HS-5 (cell line): ENCODE data around the gene FGD2.

Experiments
- DNase-seq: peaks from one replicate; pipeline ENCODE4 v3.0.0-alpha.2; 2012; ENCODE audit warnings: low read depth

The FGD2 gene, protein sequence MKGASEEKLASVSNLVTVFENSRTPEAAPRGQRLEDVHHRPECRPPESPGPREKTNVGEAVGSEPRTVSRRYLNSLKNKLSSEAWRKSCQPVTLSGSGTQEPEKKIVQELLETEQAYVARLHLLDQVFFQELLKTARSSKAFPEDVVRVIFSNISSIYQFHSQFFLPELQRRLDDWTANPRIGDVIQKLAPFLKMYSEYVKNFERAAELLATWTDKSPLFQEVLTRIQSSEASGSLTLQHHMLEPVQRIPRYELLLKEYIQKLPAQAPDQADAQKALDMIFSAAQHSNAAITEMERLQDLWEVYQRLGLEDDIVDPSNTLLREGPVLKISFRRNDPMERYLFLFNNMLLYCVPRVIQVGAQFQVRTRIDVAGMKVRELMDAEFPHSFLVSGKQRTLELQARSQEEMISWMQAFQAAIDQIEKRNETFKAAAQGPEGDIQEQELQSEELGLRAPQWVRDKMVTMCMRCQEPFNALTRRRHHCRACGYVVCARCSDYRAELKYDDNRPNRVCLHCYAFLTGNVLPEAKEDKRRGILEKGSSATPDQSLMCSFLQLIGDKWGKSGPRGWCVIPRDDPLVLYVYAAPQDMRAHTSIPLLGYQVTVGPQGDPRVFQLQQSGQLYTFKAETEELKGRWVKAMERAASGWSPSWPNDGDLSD

DNA sequence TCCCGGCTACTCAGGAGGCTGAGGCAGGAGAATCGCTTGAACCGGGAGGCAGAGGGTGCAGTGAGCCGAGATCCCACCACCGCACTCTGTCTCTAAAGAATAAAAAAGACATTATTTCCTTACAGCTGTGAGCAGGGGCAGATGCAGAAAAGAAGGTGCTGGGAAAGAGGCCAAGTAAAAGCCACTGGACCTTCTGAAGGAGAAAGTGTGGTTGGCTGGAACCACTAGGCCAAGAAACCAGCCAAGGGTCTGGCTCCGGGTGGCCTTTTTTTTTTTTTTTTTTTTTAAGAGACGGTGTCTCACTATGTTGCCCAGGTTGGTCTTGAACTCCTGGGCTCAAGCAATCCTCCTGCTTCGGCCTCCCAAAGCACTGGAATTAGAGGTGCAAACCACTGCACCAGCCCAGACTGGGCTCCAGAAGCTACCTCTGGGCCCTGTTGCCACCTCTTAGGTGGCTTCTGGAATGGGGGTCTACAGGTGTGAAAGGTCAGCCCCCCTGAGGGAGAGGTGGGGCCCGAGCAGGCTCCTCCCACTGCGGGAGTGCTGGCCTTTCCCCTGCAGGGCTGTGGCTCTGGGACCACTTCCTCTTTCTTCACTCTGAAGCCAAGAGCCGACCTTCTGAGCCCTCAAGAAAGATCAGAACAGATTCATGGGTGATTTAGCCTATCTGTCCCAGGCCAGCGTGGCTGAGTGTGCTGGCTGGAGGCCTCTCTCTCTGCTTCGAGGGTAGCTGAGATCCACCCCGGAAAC lies at the start of gene FGD2:
Gene FGD2, plus strand, starts transcription at position 595 of the 750 bp plus-strand sequence. CDS start 163 bp downstream, outside the sequence.
- no peak for DNase-seq

- DNase-seq, result no peak
Measured at GRCh38 chr6:36955671-36956445, 49.6 kb upstream of the FGD2 start.

DNA sequence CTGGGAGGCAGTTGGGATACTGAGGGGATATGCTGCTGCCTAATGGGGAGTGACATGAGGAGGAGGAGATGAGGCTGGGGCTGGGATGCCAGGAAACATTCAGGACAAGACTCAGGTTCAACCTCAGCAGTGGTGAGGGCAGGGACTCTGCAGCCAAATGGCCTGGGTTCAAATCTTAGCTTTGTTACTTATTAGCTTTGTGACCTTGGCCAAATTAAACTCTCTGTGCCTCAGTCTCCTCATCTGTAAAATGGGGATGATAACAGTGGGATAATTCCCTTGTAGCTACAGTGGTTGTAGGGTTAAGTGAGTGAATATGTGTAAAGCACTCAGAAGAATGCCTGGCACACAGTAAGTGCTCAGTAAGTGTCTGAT lies 49.0 kb upstream of the FGD2 start:
- no peak for DNase-seq

GRCh38 chr6:36957773-36958271 lies 47.6 kb upstream of the FGD2 start:
- no peak for DNase-seq

DNA sequence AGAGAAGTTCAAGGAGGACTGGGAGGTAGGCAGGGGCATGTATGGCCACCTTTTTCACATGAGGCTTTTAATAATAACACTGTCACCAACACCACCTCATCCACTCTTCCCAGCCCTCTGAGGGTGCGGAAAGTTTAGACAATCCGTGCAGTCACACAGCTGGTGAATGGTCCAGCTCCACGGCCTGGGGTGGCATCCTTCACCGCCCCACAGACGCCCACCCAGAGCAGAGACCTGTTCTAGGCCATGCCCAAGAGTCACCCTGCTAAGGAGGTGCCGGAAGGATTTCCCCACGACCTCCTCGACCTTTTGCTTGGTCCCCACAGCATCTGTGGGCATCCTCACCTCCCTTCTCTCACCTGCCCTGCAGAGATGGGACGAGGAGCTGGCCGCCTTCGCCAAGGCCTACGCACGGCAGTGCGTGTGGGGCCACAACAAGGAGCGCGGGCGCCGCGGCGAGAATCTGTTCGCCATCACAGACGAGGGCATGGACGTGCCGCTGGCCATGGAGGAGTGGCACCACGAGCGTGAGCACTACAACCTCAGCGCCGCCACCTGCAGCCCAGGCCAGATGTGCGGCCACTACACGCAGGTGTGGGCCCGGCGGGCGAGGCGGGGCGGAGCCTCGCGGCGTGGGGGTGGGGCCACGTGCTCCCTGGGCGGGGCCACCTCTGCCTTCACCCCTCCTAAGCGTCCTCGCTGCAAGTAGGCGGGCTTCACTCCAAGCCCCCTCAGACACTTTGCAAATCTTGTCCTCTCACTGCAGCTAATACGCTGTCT lies 46.5 kb upstream of the FGD2 start:
- no peak for DNase-seq

DNA sequence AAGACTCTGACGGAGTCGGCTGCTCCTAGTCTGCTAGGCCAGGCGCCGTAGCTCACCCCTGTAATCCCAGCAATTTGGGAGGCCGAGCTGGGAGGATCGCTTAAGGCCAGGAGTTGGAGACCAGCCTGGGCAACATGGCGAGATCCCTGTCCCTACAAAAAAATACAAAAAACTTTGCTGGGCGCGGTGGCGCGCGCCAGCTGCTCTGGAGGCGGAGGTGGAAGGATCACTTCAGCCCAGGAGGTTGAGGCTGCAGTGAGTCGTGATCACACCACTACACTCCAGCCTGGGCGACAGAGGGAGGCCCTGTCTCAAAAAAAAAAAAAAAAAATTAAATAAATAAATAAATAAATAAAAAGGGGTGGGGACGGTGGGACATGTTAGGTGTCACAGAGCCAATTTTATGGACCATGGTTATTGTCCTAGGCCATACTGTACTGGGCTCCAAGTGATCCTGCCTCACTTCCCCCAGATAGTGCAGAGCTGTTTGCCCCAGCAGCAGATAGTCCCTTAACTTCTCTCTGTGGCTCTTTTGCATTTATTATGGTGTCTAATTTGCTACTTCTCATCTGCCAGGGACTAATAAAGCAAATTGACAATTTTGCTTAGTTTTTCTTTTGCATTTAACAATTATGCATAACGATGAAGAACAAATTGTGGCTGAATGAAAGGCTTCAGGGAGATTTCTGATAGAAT lies 45.8 kb upstream of the FGD2 start:
- no peak for DNase-seq

- DNase-seq, result no peak
Measured at GRCh38 chr6:36961441-36962435, 43.7 kb upstream of the FGD2 start.

- no peak for DNase-seq
Measured at GRCh38 chr6:36962874-36963273, 42.6 kb upstream of the FGD2 start.

DNA sequence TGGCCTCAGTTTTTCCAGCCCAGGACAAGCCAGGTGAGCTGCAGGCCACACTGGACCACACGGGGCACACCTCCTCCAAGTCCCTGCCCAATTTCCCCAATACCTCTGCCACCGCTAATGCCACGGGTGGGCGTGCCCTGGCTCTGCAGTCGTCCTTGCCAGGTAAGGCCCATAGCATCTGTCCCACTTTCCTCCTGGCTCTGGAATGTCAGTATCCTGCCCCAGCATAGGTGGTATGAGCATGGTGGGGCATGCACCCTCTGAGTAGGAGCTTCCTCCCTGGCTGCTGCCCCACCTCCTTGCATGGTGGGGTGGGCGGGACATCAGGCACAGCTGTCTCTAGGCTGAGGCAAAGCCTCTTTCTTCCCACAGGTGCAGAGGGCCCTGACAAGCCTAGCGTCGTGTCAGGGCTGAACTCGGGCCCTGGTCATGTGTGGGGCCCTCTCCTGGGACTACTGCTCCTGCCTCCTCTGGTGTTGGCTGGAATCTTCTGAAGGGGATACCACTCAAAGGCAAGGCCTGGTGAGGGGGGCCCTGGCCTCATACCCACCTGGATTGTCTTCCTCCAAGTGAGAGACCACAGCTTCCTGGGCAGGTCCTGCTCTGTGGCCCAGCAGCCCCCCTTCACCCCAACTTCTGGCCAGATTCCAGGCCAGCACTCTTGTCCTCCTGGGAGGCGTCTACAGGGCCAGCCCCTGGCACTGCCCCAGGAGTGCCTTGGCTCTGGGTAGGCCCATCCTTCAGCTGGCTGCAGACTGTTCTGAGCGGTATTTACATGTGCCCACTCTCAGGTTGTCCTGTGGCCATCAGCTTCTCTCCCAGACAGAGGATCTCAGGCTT lies 41.8 kb upstream of the FGD2 start:
- no peak for DNase-seq

GRCh38 chr6:36964349-36964748 lies 41.1 kb upstream of the FGD2 start:
- DNase-seq, result no peak

- no peak for DNase-seq
Measured at GRCh38 chr6:36964908-36965307, 40.5 kb upstream of the FGD2 start.

DNA sequence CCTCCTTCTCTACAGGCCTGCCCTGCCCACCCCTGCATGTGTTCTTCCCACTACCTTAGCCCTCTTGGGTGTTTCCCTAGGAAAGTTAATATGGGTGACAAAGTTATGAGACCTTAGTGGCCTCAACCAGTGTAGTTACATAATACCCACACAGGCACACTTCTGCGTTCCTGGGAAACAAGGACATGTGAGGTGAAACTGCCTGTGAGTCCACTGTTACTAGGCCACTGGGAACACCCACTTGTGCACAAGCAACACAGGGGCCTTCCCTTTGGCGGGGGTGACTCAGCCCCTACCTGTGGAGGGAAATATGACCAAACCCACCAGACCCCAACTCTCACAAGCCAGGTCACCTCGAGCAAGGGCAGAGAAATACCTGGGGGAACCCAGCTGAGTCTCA lies 38.2 kb upstream of the FGD2 start:
- no peak for DNase-seq

DNA sequence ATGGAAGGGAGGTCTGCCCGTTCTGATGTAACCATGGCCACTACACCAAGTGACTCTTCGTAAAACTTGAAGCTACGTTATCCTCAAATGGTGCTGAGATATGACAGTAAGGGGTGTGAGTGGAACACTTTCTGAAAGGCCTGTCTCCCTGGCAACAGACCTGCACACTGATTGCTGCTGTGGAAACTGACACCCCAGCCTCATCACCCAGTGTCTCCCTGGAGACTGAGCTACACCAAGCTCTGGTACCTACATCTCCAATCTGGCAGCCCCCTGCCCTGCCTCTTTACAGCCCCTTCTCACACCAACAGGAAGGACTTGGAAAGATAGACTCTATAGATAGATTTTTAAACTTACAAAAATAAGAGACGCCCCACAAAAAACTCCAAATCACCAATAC lies 37.7 kb upstream of the FGD2 start:
- no peak for DNase-seq

GRCh38 chr6:36968266-36968977 lies 37.0 kb upstream of the FGD2 start:
- no peak for DNase-seq

- no peak for DNase-seq
Measured at GRCh38 chr6:36969240-36969691, 36.2 kb upstream of the FGD2 start.

GRCh38 chr6:36969988-36970891 lies 35.2 kb upstream of the FGD2 start:
- no peak for DNase-seq
